ENCODE measurements around the gene C6orf132. TPM values are rescaled to one million over a fixed set of nuclear protein-coding genes. Genes with fewer than 3 reads are reported as not detected.

The C6orf132 gene
- total RNA-seq, 4 donors from 2014 or later: 106 to 200 (median 137) TPM

DNA sequence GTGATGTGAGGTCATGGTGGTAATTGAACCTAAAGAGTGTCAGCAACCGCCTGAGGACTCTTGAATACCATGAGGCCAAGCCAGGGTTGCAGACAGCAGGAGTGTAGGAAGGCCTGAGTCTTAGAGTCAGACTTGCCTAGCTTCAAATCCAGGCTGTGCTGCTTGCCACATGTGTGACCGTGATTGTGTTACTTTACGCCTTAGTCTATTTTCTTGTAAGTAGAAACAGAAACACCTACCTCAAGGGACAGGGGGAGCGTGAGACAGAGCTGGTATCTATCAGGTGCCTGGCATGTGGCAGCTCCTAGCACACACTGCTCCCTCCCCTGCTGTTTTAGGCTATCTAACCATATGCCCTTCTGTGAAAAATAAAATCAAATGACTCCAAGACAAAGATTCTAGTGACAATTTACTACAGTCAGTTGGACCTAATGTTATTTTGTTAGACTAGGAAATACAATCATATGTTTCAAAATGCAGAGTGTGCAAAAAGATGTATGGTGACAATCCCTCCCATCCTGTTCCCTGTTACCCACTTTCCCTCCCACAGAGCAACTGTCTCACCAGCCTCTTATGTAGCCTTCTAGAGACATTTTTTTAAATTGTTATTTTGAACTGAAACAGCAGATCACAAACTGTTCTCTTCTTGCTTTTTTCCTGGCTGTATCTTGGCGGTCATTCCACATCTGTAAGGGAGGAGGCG is 70.4 kb downstream of the C6orf132 start:
- 70 to 77% methylated on average over 6 of the region's 6 CpGs for WGBS, 2 donors
- H3K4me3 ChIP-seq (ENCODE audit: low read depth, poor library complexity, severe bottlenecking): no peak overlapping the region
- TF ChIP-seq POLR2A (IDR thresholded peaks at IDR 0.05): no peak
- TF ChIP-seq, protein P1, sequence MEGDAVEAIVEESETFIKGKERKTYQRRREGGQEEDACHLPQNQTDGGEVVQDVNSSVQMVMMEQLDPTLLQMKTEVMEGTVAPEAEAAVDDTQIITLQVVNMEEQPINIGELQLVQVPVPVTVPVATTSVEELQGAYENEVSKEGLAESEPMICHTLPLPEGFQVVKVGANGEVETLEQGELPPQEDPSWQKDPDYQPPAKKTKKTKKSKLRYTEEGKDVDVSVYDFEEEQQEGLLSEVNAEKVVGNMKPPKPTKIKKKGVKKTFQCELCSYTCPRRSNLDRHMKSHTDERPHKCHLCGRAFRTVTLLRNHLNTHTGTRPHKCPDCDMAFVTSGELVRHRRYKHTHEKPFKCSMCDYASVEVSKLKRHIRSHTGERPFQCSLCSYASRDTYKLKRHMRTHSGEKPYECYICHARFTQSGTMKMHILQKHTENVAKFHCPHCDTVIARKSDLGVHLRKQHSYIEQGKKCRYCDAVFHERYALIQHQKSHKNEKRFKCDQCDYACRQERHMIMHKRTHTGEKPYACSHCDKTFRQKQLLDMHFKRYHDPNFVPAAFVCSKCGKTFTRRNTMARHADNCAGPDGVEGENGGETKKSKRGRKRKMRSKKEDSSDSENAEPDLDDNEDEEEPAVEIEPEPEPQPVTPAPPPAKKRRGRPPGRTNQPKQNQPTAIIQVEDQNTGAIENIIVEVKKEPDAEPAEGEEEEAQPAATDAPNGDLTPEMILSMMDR (IDR thresholded peaks at IDR 0.05): no peak
- DNase-seq (ENCODE audit: low spot score in 2 of 2): no peak
- intact Hi-C loops (cut with DNase I; ENCODE audit: low total_unique reads): no loop called here

DNA sequence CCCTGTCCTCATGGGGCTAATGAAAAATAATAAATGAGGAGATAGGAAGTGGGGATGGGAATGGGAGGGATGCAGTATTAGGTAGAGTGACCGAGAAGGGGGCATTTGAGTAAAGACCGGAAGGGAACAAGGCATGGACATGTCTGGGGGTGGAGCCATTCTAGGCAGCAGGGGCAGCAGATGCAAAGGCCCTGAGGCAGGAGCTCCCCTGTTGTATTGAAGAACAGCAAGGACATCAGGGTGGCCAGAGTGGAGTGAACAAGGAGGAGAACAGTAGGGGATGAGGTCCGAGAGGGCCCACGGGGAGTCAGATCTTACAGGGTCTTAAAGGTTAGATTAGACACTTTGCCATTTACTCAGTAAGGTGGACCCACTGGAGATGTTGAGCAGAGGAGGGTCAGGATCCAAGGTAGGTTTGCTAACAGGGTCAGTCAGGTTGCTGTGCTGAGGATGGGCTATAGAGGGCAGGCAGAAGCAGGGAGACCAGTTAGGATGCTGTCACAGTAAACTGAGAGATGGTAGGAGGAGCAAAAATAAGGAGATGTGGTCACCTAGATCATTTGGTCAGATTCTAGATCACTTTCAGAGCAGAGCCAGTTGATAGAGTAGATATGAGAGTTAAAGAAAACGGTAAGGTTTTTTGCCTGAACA is 73.4 kb downstream of the C6orf132 start:
- TF ChIP-seq, protein P1 (IDR thresholded peaks at IDR 0.05): no peak
- TF ChIP-seq POLR2A (IDR thresholded peaks at IDR 0.05): no peak
- WGBS, 2 donors: 93 to 94% methylated on average over 5 of the region's 5 CpGs
- no peak for DNase-seq (ENCODE audit: low spot score in 2 of 2)
- H3K4me3 ChIP-seq (ENCODE audit: low read depth, poor library complexity, severe bottlenecking): no peak overlapping the region
- intact Hi-C loops (cut with DNase I; ENCODE audit: low total_unique reads): no loop called here

DNA sequence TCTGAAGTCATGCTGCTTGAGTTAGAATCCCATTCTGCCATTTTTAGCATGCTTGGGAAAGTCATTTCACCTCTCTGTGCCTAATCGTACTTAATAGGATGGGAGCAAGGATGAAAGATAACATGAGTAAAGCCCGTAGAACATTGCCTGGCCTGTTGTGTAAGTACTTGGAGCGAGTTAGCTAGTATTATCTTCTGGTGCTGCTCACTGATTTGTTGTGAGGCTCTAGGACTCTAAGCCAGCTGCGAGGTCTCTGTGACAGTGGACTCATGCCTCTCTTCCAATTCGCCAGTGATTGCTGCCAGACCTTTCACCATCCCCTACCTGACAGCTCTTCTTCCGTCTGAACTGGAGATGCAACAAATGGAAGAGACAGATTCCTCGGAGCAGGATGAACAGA is 74.2 kb downstream of the C6orf132 start:
- H3K4me3 ChIP-seq (ENCODE audit: low read depth, poor library complexity, severe bottlenecking): no peak overlapping the region
- no peak for TF ChIP-seq POLR2A (IDR thresholded peaks at IDR 0.05)
- TF ChIP-seq, protein P1 (IDR thresholded peaks at IDR 0.05): no peak
- DNase-seq (ENCODE audit: low spot score in 2 of 2): no peak
- intact Hi-C loops (cut with DNase I; ENCODE audit: low total_unique reads): no loop called here
- 94 to 97% methylated on average over 7 of the region's 7 CpGs for WGBS, 2 donors

DNA sequence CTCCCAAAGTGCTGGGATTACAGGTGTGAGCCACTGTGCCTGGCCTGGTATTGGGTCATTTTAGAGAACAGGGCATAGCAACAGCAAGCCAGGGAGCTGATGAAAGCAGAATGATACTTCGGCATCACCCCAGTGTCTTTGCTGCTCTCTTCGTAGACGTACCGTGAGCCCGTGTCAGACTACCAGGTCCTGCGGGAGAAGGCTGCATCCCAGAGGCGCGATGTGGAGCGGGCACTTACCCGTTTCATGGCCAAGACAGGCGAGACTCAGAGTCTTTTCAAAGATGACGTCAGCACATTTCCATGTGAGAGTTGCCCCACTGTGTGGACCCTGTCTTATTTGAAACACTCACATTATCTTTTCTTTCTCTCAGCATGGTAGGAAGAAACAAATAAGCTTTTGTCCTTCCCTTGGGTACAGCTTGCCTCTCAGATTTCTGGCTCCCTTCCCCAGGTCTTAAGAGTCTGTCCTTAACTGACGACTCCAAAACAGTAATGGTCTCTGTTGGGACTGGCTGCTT is 76.2 kb downstream of the C6orf132 start:
- 96 to 97% methylated on average over 13 of the region's 13 CpGs for WGBS, 2 donors
- no peak overlapping the region for H3K4me3 ChIP-seq (ENCODE audit: low read depth, poor library complexity, severe bottlenecking)

DNA sequence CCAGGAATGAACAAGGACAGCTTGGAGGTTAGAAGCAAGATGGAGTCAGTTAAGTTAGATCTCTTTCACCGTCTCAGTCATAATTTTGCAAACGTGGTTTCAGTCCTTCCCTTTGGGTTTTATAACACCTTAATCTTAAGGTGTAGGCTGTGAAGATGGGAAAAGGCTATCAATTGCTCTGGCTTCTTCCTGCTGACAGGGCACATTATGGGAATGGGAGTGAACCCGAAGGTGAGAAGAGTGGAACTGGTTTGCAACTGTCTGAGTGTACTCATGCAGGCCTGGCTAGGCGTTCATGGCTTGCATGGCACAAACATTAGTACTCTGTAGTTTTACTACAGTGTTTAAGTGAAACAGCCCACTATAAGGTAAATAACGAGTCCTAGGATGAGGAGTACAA is 82.7 kb downstream of the C6orf132 start:
- 93 to 95% methylated on average over 5 of the region's 5 CpGs for WGBS, 2 donors
- H3K4me3 ChIP-seq (ENCODE audit: low read depth, poor library complexity, severe bottlenecking): no peak overlapping the region
- DNase-seq (ENCODE audit: low spot score in 2 of 2): no peak
- TF ChIP-seq POLR2A (IDR thresholded peaks at IDR 0.05): no peak
- TF ChIP-seq, protein P1 (IDR thresholded peaks at IDR 0.05): no peak
- intact Hi-C loops (cut with DNase I; ENCODE audit: low total_unique reads): no loop called here

More for the DNA sequence above, 76.2 kb downstream of the C6orf132 start:
- no peak for DNase-seq (ENCODE audit: low spot score in 2 of 2)
- intact Hi-C loops (cut with DNase I; ENCODE audit: low total_unique reads): no loop called here
- TF ChIP-seq, protein P1 (IDR thresholded peaks at IDR 0.05): no peak
- TF ChIP-seq POLR2A (IDR thresholded peaks at IDR 0.05): no peak
